GM12873 (cell line): ENCODE measurements around the gene TUBG1.

Experiments
- TF ChIP-seq, protein P1 (sequence below): IDR thresholded peaks from 2 replicates; pipeline ENCODE4 v1.5.1; 2012; ENCODE audit warnings: low read depth, mild to moderate bottlenecking, moderate library complexity, low read length, control low read depth; ENCODE audit not compliant: insufficient read depth; ENCODE audit errors: missing control alignments

TUBG1 gene

DNA sequence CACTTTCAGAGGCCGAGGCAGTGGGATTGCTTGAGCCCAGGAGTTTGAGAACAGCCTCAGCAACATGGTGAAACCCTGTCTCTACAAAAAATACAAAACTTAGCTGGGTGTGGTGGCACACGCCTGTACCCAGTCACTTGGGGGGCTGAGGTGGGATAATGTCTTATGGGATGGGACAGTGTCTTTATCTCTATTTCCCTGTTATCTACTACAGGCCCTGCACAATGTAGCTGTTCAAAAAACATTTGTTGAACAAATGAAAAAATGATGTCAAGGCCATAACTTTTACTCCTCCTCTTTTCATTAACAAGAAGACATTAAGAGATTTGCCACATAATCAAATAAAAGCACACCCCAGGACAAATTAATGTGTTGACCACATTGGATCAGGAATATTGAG lies 13.8 kb downstream of the TUBG1 start:
- TF ChIP-seq, protein P1, sequence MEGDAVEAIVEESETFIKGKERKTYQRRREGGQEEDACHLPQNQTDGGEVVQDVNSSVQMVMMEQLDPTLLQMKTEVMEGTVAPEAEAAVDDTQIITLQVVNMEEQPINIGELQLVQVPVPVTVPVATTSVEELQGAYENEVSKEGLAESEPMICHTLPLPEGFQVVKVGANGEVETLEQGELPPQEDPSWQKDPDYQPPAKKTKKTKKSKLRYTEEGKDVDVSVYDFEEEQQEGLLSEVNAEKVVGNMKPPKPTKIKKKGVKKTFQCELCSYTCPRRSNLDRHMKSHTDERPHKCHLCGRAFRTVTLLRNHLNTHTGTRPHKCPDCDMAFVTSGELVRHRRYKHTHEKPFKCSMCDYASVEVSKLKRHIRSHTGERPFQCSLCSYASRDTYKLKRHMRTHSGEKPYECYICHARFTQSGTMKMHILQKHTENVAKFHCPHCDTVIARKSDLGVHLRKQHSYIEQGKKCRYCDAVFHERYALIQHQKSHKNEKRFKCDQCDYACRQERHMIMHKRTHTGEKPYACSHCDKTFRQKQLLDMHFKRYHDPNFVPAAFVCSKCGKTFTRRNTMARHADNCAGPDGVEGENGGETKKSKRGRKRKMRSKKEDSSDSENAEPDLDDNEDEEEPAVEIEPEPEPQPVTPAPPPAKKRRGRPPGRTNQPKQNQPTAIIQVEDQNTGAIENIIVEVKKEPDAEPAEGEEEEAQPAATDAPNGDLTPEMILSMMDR = no peak

DNA sequence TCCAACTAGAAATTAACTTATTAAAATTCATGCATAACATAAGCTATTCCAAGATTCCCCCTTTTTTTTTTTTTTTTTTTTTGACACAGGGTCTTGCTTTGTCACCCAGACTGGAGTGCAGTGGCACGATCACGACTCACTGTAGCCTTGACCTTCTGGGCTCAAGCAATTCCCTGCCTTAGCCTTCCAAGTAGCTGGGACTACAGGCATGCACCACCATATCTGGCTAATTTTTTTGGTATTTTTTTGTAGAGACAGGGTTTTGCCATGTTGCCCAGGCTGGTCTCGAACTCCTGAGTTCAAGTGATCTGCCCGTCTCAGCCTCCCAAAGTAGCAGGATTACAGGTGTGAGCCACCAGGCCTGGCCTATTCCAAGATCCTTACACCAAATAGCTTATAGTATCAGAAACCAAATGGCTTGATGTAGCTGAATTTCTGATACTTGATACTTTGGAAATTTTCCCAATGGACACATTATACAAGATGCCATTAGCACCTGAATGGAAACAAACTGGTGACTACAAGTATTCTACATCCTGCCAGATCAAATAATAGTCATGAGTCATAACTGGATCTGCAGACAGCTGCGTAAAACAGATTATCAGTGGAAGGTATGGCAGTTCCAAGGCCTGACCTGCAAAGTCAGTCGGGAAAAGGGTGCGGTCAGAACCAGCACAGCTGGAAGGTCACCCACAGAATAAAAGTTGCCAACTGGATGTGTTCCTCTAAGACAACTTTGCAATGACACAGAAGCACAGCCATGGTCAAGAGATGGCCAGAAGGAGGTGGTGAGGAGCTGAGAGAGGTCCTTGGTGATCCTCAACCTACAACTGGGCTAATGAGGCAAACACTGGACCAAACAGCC lies 14.5 kb downstream of the TUBG1 start:
- TF ChIP-seq, protein P1 = no peak

- TF ChIP-seq, protein P1 = no peak
These were observed 20.0 kb downstream of the TUBG1 start for GRCh38 chr17:42629411-42630009.

- TF ChIP-seq, protein P1 = no peak
These were observed 23.5 kb downstream of the TUBG1 start for GRCh38 chr17:42632949-42633444.

DNA sequence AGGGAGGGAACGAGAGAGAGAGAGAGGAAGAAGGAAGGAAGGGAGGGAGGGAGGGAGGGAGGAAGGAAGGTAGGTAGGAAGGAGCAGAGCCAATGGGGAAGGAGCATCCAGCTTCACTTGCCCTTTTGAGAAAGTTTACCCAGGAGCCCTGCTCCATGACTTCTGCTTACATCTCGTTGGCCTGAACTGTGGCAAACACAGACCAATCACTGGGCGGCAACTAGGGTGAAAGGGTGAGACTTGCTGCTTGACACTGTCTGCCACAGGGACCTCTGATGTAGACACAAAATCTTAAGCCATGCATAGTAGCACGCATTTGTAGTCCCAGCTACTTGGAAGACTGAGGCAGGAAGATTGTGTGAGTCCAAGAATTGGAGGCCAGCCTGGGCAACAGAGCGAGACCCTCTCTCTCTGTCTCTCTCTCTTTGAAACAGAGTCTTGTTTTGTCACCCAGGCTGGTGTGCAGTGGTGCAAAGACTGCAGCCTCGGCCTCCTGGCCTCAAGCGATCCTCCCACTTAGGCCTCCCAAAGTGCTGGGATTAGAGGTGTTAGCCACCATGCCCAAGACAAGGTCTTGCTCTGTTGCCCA lies 30.1 kb downstream of the TUBG1 start:
- TF ChIP-seq, protein P1 = no peak

GRCh38 chr17:42640121-42640520 lies 30.6 kb downstream of the TUBG1 start:
- TF ChIP-seq, protein P1 = no peak

- TF ChIP-seq, protein P1 = no peak
These were observed 32.9 kb downstream of the TUBG1 start for GRCh38 chr17:42642336-42642735.
